Activated B cell treated with CpG ODN at 0.5 μM for 24 hours (primary cell): ENCODE measurements around the gene DNAAF8. TPM values are rescaled to one million over a fixed set of nuclear protein-coding genes. Genes with fewer than 3 reads are reported as not detected.

Experiments
- ATAC-seq: fragments of 200-7000 bp; cut with Tn5 transposase; one replicate; pipeline ENCODE4 v1.10.0; 2021; ENCODE audit warnings: low read depth, mild to moderate bottlenecking, moderate library complexity
- CTCF ChIA-PET: fragments of 350-600 bp; sonication (Branson Sonifier 250); formaldehyde crosslinking; loops from one replicate; lab custom pipeline; 2021; ENCODE audit warnings: antibody characterized with exemption; lab: Charles Lee
- POLR2A ChIA-PET: fragments of 350-600 bp; sonication (Branson Sonifier 250); formaldehyde crosslinking; loops from one replicate; lab custom pipeline; 2021; ENCODE audit warnings: antibody characterized with exemption; lab: Charles Lee
- DNase-seq: peaks from one replicate; pipeline ENCODE4 v3.0.0; 2022
- H3K27ac Mint-ChIP-seq: one replicate; pipeline ENCODE4 v1.8.0; 2020; ENCODE audit warnings: mixed read lengths
- H3K27me3 Mint-ChIP-seq: one replicate; pipeline ENCODE4 v1.8.0; 2021; ENCODE audit warnings: mixed read lengths
- H3K36me3 Mint-ChIP-seq: one replicate; pipeline ENCODE4 v1.8.0; 2021; ENCODE audit warnings: low read depth, mixed read lengths
- H3K4me1 Mint-ChIP-seq: one replicate; pipeline ENCODE4 v1.8.0; 2021; ENCODE audit warnings: mixed read lengths
- H3K4me3 Mint-ChIP-seq: one replicate; pipeline ENCODE4 v1.8.0; 2020; ENCODE audit warnings: mild to moderate bottlenecking, mixed read lengths
- H3K9me3 Mint-ChIP-seq: one replicate; pipeline ENCODE4 v1.8.0; 2020; ENCODE audit warnings: mixed read lengths
- CTCF ChIP-seq: fragments of 200-600 bp; IDR thresholded peaks from one replicate; pipeline ENCODE4 v1.8.0; 2022; ENCODE audit warnings: antibody characterized with exemption, mild to moderate bottlenecking
- intact Hi-C: fragments of 100-400 bp; cut with micrococcal nuclease; formaldehyde crosslinking; loops from one replicate; pipeline ENCODE4 v1.15.1; 2024
- total RNA-seq: library from RNA; stranded (reverse); gene quantifications from 2 replicates; pipeline ENCODE4 v1.2.3, GENCODE V29; 2022

The DNAAF8 gene
- total RNA-seq, 1 donor from 2014 or later = 0.31 TPM

- intact Hi-C loops = no loop called here
- H3K4me3 Mint-ChIP-seq = no peak overlapping the region
- H3K27ac Mint-ChIP-seq = no peak overlapping the region
- no peak for TF ChIP-seq CTCF
- POLR2A ChIA-PET = no interaction called here
- CTCF ChIA-PET = no interaction called here
- peaks cover 42% of the 10 kb centered on the region for H3K36me3 Mint-ChIP-seq
- no peak for ATAC-seq
- H3K9me3 Mint-ChIP-seq = peaks cover 2% of the 10 kb centered on the region
- peaks cover 11% of the 10 kb centered on the region for H3K4me1 Mint-ChIP-seq
- no peaks in the 10 kb centered on the region for H3K27me3 Mint-ChIP-seq
- no peak for DNase-seq
Observed at GRCh38 chr16:4752351-4753100, 18.2 kb downstream of the DNAAF8 start.

GRCh38 chr16:4753227-4753626 lies 18.9 kb downstream of the DNAAF8 start:
- Mint-ChIP-seq H3K4me3 (no peak overlapping the region), H3K36me3 (peaks cover 48% of the 10 kb centered on the region), H3K4me1 (peaks cover 4% of the 10 kb centered on the region), H3K27me3 (no peaks in the 10 kb centered on the region), H3K9me3 (peaks cover 2% of the 10 kb centered on the region), H3K27ac (no peak overlapping the region)
- intact Hi-C loops = no loop called here
- ChIA-PET POLR2A (no interaction called here), CTCF (no interaction called here)
- DNase-seq = no peak
- no peak for ATAC-seq
- TF ChIP-seq CTCF = no peak

DNA sequence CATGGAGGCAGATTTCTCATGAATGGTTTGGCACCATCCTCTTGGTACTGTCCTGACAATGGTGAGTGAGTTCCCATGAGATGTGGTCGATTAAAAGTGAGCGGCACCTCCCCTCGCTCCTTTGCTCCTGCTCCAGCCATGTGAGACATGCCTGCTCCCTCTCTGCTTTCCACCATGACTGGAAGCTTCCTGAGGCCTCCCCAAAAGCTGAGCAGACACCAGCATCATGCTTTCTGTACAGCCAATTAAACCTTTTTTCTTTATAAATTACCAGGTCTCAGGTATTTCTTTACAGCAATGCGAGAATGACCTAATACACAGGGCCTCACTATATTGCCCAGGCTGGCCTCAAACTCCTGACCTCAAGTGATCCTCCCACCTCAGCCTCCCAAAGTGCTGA lies 20.5 kb downstream of the DNAAF8 start:
- Mint-ChIP-seq H3K9me3 (peaks cover 2% of the 10 kb centered on the region), H3K27me3 (no peaks in the 10 kb centered on the region), H3K27ac (no peak overlapping the region), H3K4me1 (no peaks in the 10 kb centered on the region), H3K36me3 (peaks cover 64% of the 10 kb centered on the region), H3K4me3 (no peak overlapping the region)
- DNase-seq = no peak
- ATAC-seq = no peak
- ChIA-PET CTCF (no interaction called here), POLR2A (no interaction called here)
- intact Hi-C loops = no loop called here
- TF ChIP-seq CTCF = no peak

DNA sequence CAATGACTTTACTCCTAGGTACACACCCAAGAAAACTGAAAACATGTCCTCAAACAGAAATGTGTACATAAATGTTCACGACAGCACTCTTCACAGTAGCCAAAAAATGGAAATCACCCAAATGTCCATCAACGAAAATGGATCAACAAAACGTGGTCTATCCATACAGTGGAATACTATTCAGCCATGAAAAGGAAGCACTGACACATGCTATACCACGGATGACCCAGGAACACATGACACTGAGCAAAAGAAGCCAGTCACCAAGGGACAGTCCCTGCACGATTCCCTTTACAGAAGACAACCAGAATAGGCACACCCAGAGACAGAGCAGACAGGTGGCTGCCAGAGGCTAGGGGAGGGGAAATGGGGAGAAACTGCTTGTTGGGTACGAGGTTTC lies 21.4 kb downstream of the DNAAF8 start:
- intact Hi-C loops = no loop called here
- no peaks in the 10 kb centered on the region for H3K4me1 Mint-ChIP-seq
- ATAC-seq = no peak
- POLR2A ChIA-PET = no interaction called here
- no peak for TF ChIP-seq CTCF
- no peak overlapping the region for H3K27ac Mint-ChIP-seq
- H3K4me3 Mint-ChIP-seq = no peak overlapping the region
- peaks cover 2% of the 10 kb centered on the region for H3K9me3 Mint-ChIP-seq
- H3K36me3 Mint-ChIP-seq = peaks cover 70% of the 10 kb centered on the region
- no peak for DNase-seq
- H3K27me3 Mint-ChIP-seq = no peaks in the 10 kb centered on the region
- CTCF ChIA-PET = no interaction called here

- Mint-ChIP-seq H3K4me3 (no peak overlapping the region), H3K36me3 (peaks cover 70% of the 10 kb centered on the region), H3K27me3 (no peaks in the 10 kb centered on the region), H3K4me1 (no peaks in the 10 kb centered on the region), H3K27ac (no peak overlapping the region), H3K9me3 (no peaks in the 10 kb centered on the region)
- ATAC-seq (no peak), DNase-seq (no peak)
- intact Hi-C loops = no loop called here
- ChIA-PET POLR2A (interaction anchor here (1.1 kb wide), 1 partner anchor 8 kb away, joined by 3 read pairs; no protein-coding TSS in a partner anchor), CTCF (no interaction called here)
- no peak for TF ChIP-seq CTCF
Observed at GRCh38 chr16:4760221-4760910, 26.0 kb downstream of the DNAAF8 start.
